ENCODE results near the gene HDAC2. TPM values are rescaled to one million over a fixed set of nuclear protein-coding genes. Genes with fewer than 3 reads are reported as not detected.

HDAC2 gene
- polyA plus RNA-seq, 1 donor from 2014 or later = 307 TPM

DNA sequence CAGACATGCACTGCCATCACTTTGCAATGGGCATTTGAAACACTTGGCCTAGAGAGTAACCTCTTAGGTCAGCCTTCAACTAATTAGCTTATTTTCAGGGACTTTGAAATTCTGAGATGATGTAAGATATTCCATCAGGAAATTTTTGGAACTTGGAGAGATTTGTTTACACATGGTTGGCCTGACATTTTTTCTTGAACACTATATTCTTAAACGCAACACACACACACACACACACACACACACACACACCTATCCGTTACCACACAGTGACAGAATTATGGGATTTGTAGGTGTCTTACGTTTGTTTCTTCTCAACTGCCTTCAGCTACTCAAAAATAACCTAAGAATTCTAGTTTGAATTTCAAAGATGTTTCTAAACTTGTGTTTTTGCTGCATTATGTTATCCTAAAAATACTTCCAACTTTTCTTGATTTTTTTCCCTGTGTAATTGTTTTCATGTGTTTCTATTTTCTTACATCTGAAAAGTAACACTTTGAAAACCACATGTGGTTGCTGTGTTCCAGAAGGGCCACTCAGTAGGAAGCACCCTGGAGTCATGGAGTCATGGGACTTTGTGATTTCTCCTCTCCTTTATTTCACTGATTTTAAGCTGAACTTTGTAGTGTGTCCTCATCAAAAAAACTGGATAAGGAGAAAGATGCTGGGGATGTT lies 81.9 kb downstream of the HDAC2 start:
- H2AFZ ChIP-seq (ENCODE audit: low read depth, low read length) = no peak overlapping the region
- H3K9ac ChIP-seq (ENCODE audit: low read length) = no peak overlapping the region
- no peaks in the 10 kb centered on the region for H4K20me1 ChIP-seq (ENCODE audit: insufficient read depth)
- H3K79me2 ChIP-seq (replicated peaks; ENCODE audit: insufficient read depth, low read length) = no peaks in the 10 kb centered on the region
- no peak for TF ChIP-seq RAD21 (conservative IDR thresholded peaks at IDR 0.05)
- H3K9me2 ChIP-seq (ENCODE audit: insufficient read depth, low read length) = no peaks in the 10 kb centered on the region
- no peak overlapping the region for H3K4me2 ChIP-seq (ENCODE audit: low read length)
- H3K9me3 ChIP-seq (ENCODE audit: low read length) = no peaks in the 10 kb centered on the region
- no peaks in the 10 kb centered on the region for H3K36me3 ChIP-seq (ENCODE audit: insufficient read depth, low read length)
- no peak overlapping the region for H3K4me3 ChIP-seq (ENCODE audit: low read length)
- no peaks in the 10 kb centered on the region for H3K27me3 ChIP-seq (ENCODE audit: insufficient read depth, low read depth, low read length)
- no peak overlapping the region for H3K27ac ChIP-seq (ENCODE audit: low read length)
- no peaks in the 10 kb centered on the region for H3F3A ChIP-seq (ENCODE audit: insufficient read depth, low read length, poor library complexity, severe bottlenecking)

DNA sequence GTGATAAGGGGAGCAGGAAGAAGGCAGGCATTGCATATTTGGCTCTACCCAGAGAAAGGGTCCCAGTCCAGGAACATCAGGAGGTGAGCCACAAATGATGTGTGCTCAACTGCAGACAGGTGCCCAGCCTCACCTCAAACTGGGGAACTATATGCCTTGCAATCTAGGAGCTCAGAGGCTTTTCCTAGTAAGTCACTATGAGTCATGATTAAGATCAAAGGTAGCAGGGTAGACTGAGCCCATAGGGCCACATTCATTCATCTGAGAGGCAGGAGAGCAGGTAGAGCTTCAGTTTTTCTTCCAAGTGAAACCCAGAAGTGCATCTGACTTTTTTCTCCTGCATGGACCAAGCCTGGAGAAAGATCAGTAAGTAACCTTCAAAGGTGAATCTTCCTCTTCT lies 82.5 kb downstream of the HDAC2 start:
- TF ChIP-seq TAF1 (IDR thresholded peaks at IDR 0.05; ENCODE audit: low read depth) (no peak), EP300 (conservative IDR thresholded peaks at IDR 0.05; ENCODE audit: poor library complexity, severe bottlenecking) (no peak), EZH2 (IDR thresholded peaks at IDR 0.05; ENCODE audit: borderline replicate concordance, insufficient read depth, low read length, poor library complexity, severe bottlenecking) (no peak), RAD21 (conservative IDR thresholded peaks at IDR 0.05) (no peak), POLR2AphosphoS5 (IDR thresholded peaks at IDR 0.05) (no peak), SMC3 (conservative IDR thresholded peaks at IDR 0.05; ENCODE audit: poor library complexity) (no peak), MXI1 (conservative IDR thresholded peaks at IDR 0.05; ENCODE audit: poor library complexity, severe bottlenecking) (no peak)
- TF ChIP-seq, protein P1, sequence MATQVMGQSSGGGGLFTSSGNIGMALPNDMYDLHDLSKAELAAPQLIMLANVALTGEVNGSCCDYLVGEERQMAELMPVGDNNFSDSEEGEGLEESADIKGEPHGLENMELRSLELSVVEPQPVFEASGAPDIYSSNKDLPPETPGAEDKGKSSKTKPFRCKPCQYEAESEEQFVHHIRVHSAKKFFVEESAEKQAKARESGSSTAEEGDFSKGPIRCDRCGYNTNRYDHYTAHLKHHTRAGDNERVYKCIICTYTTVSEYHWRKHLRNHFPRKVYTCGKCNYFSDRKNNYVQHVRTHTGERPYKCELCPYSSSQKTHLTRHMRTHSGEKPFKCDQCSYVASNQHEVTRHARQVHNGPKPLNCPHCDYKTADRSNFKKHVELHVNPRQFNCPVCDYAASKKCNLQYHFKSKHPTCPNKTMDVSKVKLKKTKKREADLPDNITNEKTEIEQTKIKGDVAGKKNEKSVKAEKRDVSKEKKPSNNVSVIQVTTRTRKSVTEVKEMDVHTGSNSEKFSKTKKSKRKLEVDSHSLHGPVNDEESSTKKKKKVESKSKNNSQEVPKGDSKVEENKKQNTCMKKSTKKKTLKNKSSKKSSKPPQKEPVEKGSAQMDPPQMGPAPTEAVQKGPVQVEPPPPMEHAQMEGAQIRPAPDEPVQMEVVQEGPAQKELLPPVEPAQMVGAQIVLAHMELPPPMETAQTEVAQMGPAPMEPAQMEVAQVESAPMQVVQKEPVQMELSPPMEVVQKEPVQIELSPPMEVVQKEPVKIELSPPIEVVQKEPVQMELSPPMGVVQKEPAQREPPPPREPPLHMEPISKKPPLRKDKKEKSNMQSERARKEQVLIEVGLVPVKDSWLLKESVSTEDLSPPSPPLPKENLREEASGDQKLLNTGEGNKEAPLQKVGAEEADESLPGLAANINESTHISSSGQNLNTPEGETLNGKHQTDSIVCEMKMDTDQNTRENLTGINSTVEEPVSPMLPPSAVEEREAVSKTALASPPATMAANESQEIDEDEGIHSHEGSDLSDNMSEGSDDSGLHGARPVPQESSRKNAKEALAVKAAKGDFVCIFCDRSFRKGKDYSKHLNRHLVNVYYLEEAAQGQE (IDR thresholded peaks at IDR 0.05; ENCODE audit: borderline replicate concordance) = no peak
- TF ChIP-seq, protein P2, sequence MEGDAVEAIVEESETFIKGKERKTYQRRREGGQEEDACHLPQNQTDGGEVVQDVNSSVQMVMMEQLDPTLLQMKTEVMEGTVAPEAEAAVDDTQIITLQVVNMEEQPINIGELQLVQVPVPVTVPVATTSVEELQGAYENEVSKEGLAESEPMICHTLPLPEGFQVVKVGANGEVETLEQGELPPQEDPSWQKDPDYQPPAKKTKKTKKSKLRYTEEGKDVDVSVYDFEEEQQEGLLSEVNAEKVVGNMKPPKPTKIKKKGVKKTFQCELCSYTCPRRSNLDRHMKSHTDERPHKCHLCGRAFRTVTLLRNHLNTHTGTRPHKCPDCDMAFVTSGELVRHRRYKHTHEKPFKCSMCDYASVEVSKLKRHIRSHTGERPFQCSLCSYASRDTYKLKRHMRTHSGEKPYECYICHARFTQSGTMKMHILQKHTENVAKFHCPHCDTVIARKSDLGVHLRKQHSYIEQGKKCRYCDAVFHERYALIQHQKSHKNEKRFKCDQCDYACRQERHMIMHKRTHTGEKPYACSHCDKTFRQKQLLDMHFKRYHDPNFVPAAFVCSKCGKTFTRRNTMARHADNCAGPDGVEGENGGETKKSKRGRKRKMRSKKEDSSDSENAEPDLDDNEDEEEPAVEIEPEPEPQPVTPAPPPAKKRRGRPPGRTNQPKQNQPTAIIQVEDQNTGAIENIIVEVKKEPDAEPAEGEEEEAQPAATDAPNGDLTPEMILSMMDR (IDR thresholded peaks at IDR 0.05; ENCODE audit: poor library complexity, severe bottlenecking) = no peak
- H4K20me1 ChIP-seq (ENCODE audit: insufficient read depth) = no peaks in the 10 kb centered on the region
- no peak overlapping the region for H3K4me2 ChIP-seq (ENCODE audit: low read length)
- H3K4me3 ChIP-seq (ENCODE audit: low read length) = no peak overlapping the region
- no peaks in the 10 kb centered on the region for H3F3A ChIP-seq (ENCODE audit: insufficient read depth, low read length, poor library complexity, severe bottlenecking)
- no peaks in the 10 kb centered on the region for H3K36me3 ChIP-seq (ENCODE audit: insufficient read depth, low read length)
- no peak overlapping the region for H3K9ac ChIP-seq (ENCODE audit: low read length)
- H3K27me3 ChIP-seq (ENCODE audit: insufficient read depth, low read depth, low read length) = no peaks in the 10 kb centered on the region
- H2AFZ ChIP-seq (ENCODE audit: low read depth, low read length) = no peak overlapping the region
- no peaks in the 10 kb centered on the region for H3K79me2 ChIP-seq (replicated peaks; ENCODE audit: insufficient read depth, low read length)
- no peaks in the 10 kb centered on the region for H3K9me2 ChIP-seq (ENCODE audit: insufficient read depth, low read length)
- no peaks in the 10 kb centered on the region for H3K9me3 ChIP-seq (ENCODE audit: low read length)
- no peak overlapping the region for H3K27ac ChIP-seq (ENCODE audit: low read length)
